BLaER1 (cell line): ENCODE measurements around the gene RANBP3.
"Not testable (repeated sequence)": the region's sequence is repeated elsewhere in the genome, so short reads cannot be mapped to it uniquely, and the experiment has no call there.

Source experiments
- H3K27ac ChIP-seq: shearing (Covaris generic); formaldehyde crosslinking; 2 replicates; pipeline ENCODE4 v1.8.1; 2022
- H3K27me3 ChIP-seq: shearing (Covaris generic); formaldehyde crosslinking; 2 replicates; pipeline ENCODE4 v1.8.1; 2022
- H3K36me3 ChIP-seq: shearing (Covaris generic); formaldehyde crosslinking; 2 replicates; pipeline ENCODE4 v1.8.1; 2022
- H3K4me1 ChIP-seq: shearing (Covaris generic); formaldehyde crosslinking; 2 replicates; pipeline ENCODE4 v1.8.1; 2022
- H3K4me2 ChIP-seq: shearing (Covaris generic); formaldehyde crosslinking; 2 replicates; pipeline ENCODE4 v1.8.1; 2022
- H3K4me3 ChIP-seq: shearing (Covaris generic); formaldehyde crosslinking; 2 replicates; pipeline ENCODE4 v1.8.1; 2022
- H3K9ac ChIP-seq: shearing (Covaris generic); formaldehyde crosslinking; 2 replicates; pipeline ENCODE4 v1.8.1; 2022
- H3K9me3 ChIP-seq: shearing (Covaris generic); formaldehyde crosslinking; 2 replicates; pipeline ENCODE4 v1.8.1; 2022
- H4K20me1 ChIP-seq: shearing (Covaris generic); formaldehyde crosslinking; 2 replicates; pipeline ENCODE4 v1.8.1; 2022
- Cebpa-rat ChIP-seq: shearing (Covaris generic); IDR thresholded peaks from 2 replicates; pipeline ENCODE4 v1.8.1; 2022

Gene RANBP3

DNA sequence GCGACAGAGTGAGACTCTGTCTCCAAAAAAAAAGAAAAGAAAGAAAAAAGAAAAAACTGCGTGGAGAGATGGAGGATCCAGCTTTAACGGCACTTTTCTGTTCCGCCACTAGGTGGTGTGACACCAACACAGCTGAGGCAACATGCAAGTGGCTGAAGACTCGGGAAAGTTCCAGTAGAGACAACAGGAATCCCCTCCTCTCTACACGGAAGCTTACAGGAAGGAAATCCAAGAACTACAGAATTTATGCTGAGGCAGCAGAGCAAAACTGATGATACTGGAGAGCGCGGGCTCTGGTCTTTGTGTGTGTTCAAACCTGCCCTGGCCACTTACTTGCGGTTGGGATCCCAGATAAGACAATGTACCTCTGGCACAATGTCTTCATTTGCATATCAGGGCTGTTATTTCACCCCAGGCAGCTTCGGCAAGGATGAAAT lies 9.9 kb downstream of the RANBP3 start:
- peaks cover 98% of the 10 kb centered on the region for H3K4me1 ChIP-seq
- TF ChIP-seq Cebpa-rat: no peak
- peak overlapping the region; percentile 61 for H3K27ac ChIP-seq
- peak overlapping the region; percentile 84 for H3K4me2 ChIP-seq
- H3K4me3 ChIP-seq: peak overlapping the region; percentile 32; the same call in 1 of the 2 replicates
- no peaks in the 10 kb centered on the region for H3K9me3 ChIP-seq
- no peaks in the 10 kb centered on the region for H3K27me3 ChIP-seq
- peaks cover 61% of the 10 kb centered on the region for H3K36me3 ChIP-seq
- peak overlapping the region; percentile 64; the same call in 1 of the 2 replicates for H3K9ac ChIP-seq
- H4K20me1 ChIP-seq: peaks cover 99% of the 10 kb centered on the region

GRCh38 chr19:5967571-5967970 lies 10.4 kb downstream of the RANBP3 start:
- Histone ChIP-seq H3K27me3 (no peaks in the 10 kb centered on the region), H3K4me1 (peaks cover 98% of the 10 kb centered on the region), H3K9ac (peak overlapping the region; percentile 45; the same call in 1 of the 2 replicates), H3K27ac (peak overlapping the region; percentile 61), H4K20me1 (peaks cover 99% of the 10 kb centered on the region), H3K9me3 (no peaks in the 10 kb centered on the region), H3K4me3 (no peak overlapping the region), H3K36me3 (peaks cover 57% of the 10 kb centered on the region), H3K4me2 (peak overlapping the region; percentile 84)
- TF ChIP-seq Cebpa-rat: no peak

- H4K20me1 ChIP-seq: peaks cover 99% of the 10 kb centered on the region
- H3K9ac ChIP-seq: peak overlapping the region; percentile 45; the same call in 1 of the 2 replicates
- H3K4me2 ChIP-seq: peak overlapping the region; percentile 84
Measured at GRCh38 chr19:5966941-5967340, 11.0 kb downstream of the RANBP3 start.

GRCh38 chr19:5966215-5966614 lies 11.7 kb downstream of the RANBP3 start:
- H3K27ac ChIP-seq: no peak overlapping the region
- peaks cover 98% of the 10 kb centered on the region for H3K4me1 ChIP-seq
- no peak overlapping the region for H3K9ac ChIP-seq
- H4K20me1 ChIP-seq: peaks cover 99% of the 10 kb centered on the region
- H3K4me3 ChIP-seq: no peak overlapping the region
- TF ChIP-seq Cebpa-rat: no peak
- H3K4me2 ChIP-seq: peak overlapping the region; percentile 81
- H3K9me3 ChIP-seq: no peaks in the 10 kb centered on the region
- H3K27me3 ChIP-seq: no peaks in the 10 kb centered on the region
- peaks cover 47% of the 10 kb centered on the region for H3K36me3 ChIP-seq

More at GRCh38 chr19:5966941-5967340, 11.0 kb downstream of the RANBP3 start:
- Histone ChIP-seq H3K9me3 (no peaks in the 10 kb centered on the region), H3K27me3 (no peaks in the 10 kb centered on the region), H3K36me3 (peaks cover 51% of the 10 kb centered on the region), H3K4me3 (no peak overlapping the region), H3K27ac (peak overlapping the region; percentile 61), H3K4me1 (peaks cover 98% of the 10 kb centered on the region)
- TF ChIP-seq Cebpa-rat: no peak

DNA sequence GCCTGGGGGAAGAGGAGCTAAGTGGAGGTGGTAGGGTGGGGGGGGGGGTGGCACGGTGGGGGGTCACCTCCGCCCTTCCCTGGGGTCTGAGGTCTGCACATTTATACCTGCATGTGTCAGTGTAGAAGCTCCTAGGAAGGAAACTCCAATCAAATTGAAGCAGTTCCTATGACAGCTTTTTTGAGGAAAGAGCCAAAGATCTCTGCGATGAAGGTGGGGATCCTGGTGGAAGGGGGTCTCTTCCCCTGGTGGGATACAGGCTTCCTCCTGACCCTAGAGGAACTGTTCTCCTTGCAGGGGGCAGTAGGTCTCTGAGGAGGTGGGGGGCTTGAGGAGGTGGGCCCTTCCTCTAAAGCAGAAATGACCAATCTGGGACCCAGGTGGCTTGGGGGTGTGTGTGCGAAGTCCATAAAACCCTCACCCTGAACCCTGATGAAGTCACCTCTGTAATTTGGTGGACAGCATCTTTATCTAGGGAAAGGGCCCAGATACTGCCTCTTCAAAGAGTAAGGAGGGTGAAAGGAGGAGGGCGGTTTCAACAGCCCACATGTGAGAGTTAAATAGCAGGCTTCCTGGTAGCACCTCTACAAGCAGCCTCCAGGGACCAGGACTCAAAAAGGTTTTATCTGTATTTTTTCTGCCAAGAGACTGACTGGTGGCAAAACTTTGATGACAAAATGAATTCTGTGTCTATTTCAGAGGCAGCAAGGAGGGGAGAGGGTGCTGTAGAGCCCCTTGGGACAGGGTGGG lies 12.9 kb downstream of the RANBP3 start:
- no peaks in the 10 kb centered on the region for H3K9me3 ChIP-seq
- TF ChIP-seq Cebpa-rat: no peak
- H3K9ac ChIP-seq: peak overlapping the region; percentile 32
- H3K4me3 ChIP-seq: 0 out of 2 replicates have a peak overlapping the region, but pooled peaks have one; percentile 20
- H3K36me3 ChIP-seq: peaks cover 50% of the 10 kb centered on the region
- peak overlapping the region; percentile 45; the same call in 1 of the 2 replicates for H3K27ac ChIP-seq
- peak overlapping the region; percentile 81 for H3K4me2 ChIP-seq
- peaks cover 99% of the 10 kb centered on the region for H3K4me1 ChIP-seq
- peaks cover 99% of the 10 kb centered on the region for H4K20me1 ChIP-seq
- no peaks in the 10 kb centered on the region for H3K27me3 ChIP-seq

DNA sequence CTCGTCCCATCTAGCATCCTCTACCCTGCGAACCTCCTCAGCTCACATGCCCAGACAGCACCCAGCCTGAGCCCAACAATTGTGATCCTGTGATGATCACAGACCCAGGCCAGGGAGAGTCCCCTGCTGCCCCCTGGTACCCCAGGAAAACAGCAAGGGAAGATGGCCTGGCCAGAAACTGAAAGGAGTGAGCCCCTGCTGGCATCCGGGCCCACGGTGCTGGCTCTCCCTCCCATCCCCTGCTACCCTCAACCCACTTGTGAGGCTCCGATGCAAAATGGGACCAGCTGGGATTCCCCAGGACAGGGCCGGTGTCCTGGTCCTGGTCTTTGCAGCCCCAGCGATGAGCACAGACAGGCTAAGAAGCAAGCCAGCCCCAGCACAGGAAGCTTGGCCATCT lies 14.1 kb downstream of the RANBP3 start:
- H3K36me3 ChIP-seq: peaks cover 56% of the 10 kb centered on the region
- H3K9me3 ChIP-seq: no peaks in the 10 kb centered on the region
- TF ChIP-seq Cebpa-rat: no peak
- H3K27ac ChIP-seq: peak overlapping the region; percentile 71
- H3K4me1 ChIP-seq: peaks cover 99% of the 10 kb centered on the region
- H3K4me2 ChIP-seq: peak overlapping the region; percentile 91
- no peaks in the 10 kb centered on the region for H3K27me3 ChIP-seq
- no peak overlapping the region for H3K4me3 ChIP-seq
- peak overlapping the region; percentile 48 for H3K9ac ChIP-seq
- peaks cover 99% of the 10 kb centered on the region for H4K20me1 ChIP-seq

GRCh38 chr19:5963259-5963658 lies 14.7 kb downstream of the RANBP3 start:
- Histone ChIP-seq H3K4me1 (peaks cover 99% of the 10 kb centered on the region), H3K4me2 (peak overlapping the region; percentile 91), H3K9ac (peak overlapping the region; percentile 67), H3K36me3 (peaks cover 62% of the 10 kb centered on the region), H3K27ac (peak overlapping the region; percentile 71), H4K20me1 (peaks cover 99% of the 10 kb centered on the region)
- H3K4me3 ChIP-seq, H3K27me3 ChIP-seq, H3K9me3 ChIP-seq: not testable (repeated sequence)

DNA sequence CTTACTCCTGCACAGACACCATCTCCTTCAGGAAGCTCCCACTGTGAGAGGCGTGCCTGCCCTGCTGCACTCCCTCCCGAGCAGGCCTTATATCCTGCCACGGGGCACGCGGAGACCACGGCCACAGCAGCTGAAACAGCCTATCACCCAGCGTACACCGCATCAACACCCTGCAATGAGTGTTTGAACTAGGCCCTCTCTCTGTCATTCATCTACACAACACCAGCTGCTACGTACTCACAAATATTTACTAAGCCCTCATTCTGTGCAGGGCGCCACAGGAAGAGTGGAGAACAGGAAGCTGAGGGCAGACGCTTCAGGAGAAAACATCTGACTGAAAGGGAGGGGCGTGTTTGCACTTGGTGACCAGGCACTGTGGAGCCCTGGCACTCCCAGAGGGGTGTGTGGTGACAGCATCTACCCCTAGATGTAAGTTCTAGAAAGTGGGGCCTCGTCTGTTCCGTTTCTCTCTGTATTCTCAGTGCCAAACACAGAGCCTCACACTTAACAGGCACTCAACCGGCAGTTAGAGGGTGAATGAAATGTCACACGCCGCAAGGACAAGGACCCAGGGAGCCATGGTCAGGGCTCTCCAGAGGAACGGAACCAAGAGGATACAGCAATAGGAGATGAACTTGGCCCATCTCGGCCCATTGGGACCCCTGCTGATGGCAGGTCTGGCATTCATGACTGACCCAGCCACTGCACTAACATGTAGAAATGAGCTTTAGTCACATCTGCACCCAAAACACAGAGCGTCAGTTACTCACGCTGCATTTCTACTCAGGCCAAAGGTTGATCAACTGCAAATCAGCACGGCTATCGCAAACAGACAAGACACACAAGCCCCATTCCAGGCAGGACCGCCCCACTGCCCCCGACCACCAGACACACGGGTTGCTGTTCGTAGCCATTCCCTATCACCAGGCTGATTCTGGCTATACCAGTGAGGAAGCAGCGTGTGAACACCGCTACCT lies 15.7 kb downstream of the RANBP3 start:
- no peaks in the 10 kb centered on the region for H3K27me3 ChIP-seq
- H3K4me3 ChIP-seq: 0 out of 2 replicates have a peak overlapping the region, but pooled peaks have one; percentile 29
- H3K36me3 ChIP-seq: peaks cover 67% of the 10 kb centered on the region
- H3K4me2 ChIP-seq: peak overlapping the region; percentile 91
- H3K4me1 ChIP-seq: peaks cover 97% of the 10 kb centered on the region
- peaks cover 99% of the 10 kb centered on the region for H4K20me1 ChIP-seq
- TF ChIP-seq Cebpa-rat: no peak
- no peaks in the 10 kb centered on the region for H3K9me3 ChIP-seq
- H3K27ac ChIP-seq: peak overlapping the region; percentile 71
- H3K9ac ChIP-seq: peak overlapping the region; percentile 67

GRCh38 chr19:5961641-5961968 lies 16.3 kb downstream of the RANBP3 start:
- not testable (repeated sequence) for H3K27me3 ChIP-seq, H3K9me3 ChIP-seq, H3K4me3 ChIP-seq
- Histone ChIP-seq H3K9ac (peak overlapping the region; percentile 67; the same call in 1 of the 2 replicates), H3K27ac (peak overlapping the region; percentile 71), H3K4me1 (peaks cover 96% of the 10 kb centered on the region), H4K20me1 (peaks cover 99% of the 10 kb centered on the region), H3K4me2 (peak overlapping the region; percentile 91), H3K36me3 (peaks cover 67% of the 10 kb centered on the region)
